HepG2 (cell line): ENCODE data around the gene TP53BP2.

ENCODE experiments used
- HNF4A ChIP-seq: sonication (generic); formaldehyde crosslinking; IDR thresholded peaks from 2 replicates; pipeline ENCODE4 v1.4.0; 2020; ENCODE audit warnings: missing genetic modification reagents
- HOMEZ ChIP-seq: IDR thresholded peaks from 2 replicates; pipeline ENCODE4 v1.6.1; 2016; ENCODE audit warnings: low read depth
- KLF9 ChIP-seq: IDR thresholded peaks from 2 replicates; pipeline ENCODE4 v1.6.1; 2016; ENCODE audit warnings: low read depth
- POLR2AphosphoS2 ChIP-seq: IDR thresholded peaks from 2 replicates; pipeline ENCODE4 v1.6.1; 2011; ENCODE audit warnings: low read depth, low read length, improper control_type of control experiment
- POLR2AphosphoS5 ChIP-seq: IDR thresholded peaks from 2 replicates; pipeline ENCODE4 v1.6.1; 2012; ENCODE audit warnings: low read depth, low read length
- SMC3 ChIP-seq: IDR thresholded peaks from 2 replicates; pipeline ENCODE4 v1.6.1; 2011; ENCODE audit warnings: low read length, improper control_type of control experiment
- SOX6 ChIP-seq, 2 experiments: fragments of 450-650 bp in 1 of 2; sonication (generic) in 1 of 2; formaldehyde crosslinking in 1 of 2; IDR thresholded peaks; 2 replicates each; pipeline versions ENCODE4 v1.4.0 to v1.6.1; 2017 to 2020; ENCODE audit warnings: antibody characterized with exemption in 1 of 2, mild to moderate bottlenecking in 1 of 2, missing genetic modification reagents in 1 of 2
- TAF15 ChIP-seq: fragments of 200-400 bp; formaldehyde crosslinking; IDR thresholded peaks from one replicate; pipeline ENCODE4 v1.6.1; 2018; ENCODE audit warnings: mild to moderate bottlenecking, low read depth, low read length; ENCODE audit not compliant: poor library complexity, severe bottlenecking
- YEATS2 ChIP-seq: sonication (generic); formaldehyde crosslinking; IDR thresholded peaks from 2 replicates; pipeline ENCODE4 v1.4.0; 2020; ENCODE audit warnings: missing genetic modification reagents, borderline replicate concordance
- ZFAT ChIP-seq: sonication (generic); formaldehyde crosslinking; conservative IDR thresholded peaks from 2 replicates; pipeline ENCODE4 v1.8.1; 2023; ENCODE audit warnings: missing genetic modification reagents, inconsistent platforms
- ZKSCAN1 ChIP-seq: fragments of 150-350 bp; IDR thresholded peaks from 2 replicates; pipeline ENCODE4 v1.6.1; 2014; ENCODE audit warnings: low read length
- ZNF263 ChIP-seq: sonication (generic); formaldehyde crosslinking; IDR thresholded peaks from 2 replicates; pipeline ENCODE4 v1.4.0; 2020; ENCODE audit warnings: missing genetic modification reagents
- ZNF275 ChIP-seq: sonication (generic); formaldehyde crosslinking; IDR thresholded peaks from 2 replicates; pipeline ENCODE4 v1.8.0; 2022; ENCODE audit warnings: missing genetic modification reagents, mild to moderate bottlenecking, inconsistent platforms, borderline replicate concordance
- TF ChIP-seq, protein P1 (sequence below): sonication (generic); formaldehyde crosslinking; IDR thresholded peaks from 2 replicates; pipeline ENCODE4 v1.5.0; 2020; ENCODE audit warnings: mild to moderate bottlenecking, missing genetic modification reagents, moderate library complexity

- TF ChIP-seq SMC3 = no peak
- no peak for TF ChIP-seq HOMEZ
- TF ChIP-seq ZFAT = no peak
- no peak for TF ChIP-seq POLR2AphosphoS2
- no peak for TF ChIP-seq POLR2AphosphoS5
- TF ChIP-seq SOX6 (IDR thresholded peaks at IDR 0.05) = no peak
- no peak for TF ChIP-seq SOX6 (CRISPR knock-in tag; IDR thresholded peaks at IDR 0.05)
- TF ChIP-seq YEATS2 (CRISPR knock-in tag) = no peak
- no peak for TF ChIP-seq ZNF263 (CRISPR knock-in tag)
- no peak for TF ChIP-seq ZKSCAN1
- TF ChIP-seq HNF4A (CRISPR knock-in tag) = no peak
- no peak for TF ChIP-seq TAF15
- no peak for TF ChIP-seq ZNF275 (CRISPR knock-in tag)
- no peak for TF ChIP-seq KLF9 (CRISPR knock-in tag)
- TF ChIP-seq, protein P1, sequence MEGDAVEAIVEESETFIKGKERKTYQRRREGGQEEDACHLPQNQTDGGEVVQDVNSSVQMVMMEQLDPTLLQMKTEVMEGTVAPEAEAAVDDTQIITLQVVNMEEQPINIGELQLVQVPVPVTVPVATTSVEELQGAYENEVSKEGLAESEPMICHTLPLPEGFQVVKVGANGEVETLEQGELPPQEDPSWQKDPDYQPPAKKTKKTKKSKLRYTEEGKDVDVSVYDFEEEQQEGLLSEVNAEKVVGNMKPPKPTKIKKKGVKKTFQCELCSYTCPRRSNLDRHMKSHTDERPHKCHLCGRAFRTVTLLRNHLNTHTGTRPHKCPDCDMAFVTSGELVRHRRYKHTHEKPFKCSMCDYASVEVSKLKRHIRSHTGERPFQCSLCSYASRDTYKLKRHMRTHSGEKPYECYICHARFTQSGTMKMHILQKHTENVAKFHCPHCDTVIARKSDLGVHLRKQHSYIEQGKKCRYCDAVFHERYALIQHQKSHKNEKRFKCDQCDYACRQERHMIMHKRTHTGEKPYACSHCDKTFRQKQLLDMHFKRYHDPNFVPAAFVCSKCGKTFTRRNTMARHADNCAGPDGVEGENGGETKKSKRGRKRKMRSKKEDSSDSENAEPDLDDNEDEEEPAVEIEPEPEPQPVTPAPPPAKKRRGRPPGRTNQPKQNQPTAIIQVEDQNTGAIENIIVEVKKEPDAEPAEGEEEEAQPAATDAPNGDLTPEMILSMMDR (CRISPR knock-in tag) = no peak
These were observed 84.9 kb downstream of the TP53BP2 start for GRCh38 chr1:223760833-223761232.
